CD14-positive monocyte (primary cell): ENCODE measurements around the gene RAPH1. TPM values are rescaled to one million over a fixed set of nuclear protein-coding genes. Genes with fewer than 3 reads are reported as not detected.

Source experiments
- DNase-seq, 3 donors: peaks; one replicate each; pipeline ENCODE4 v3.0.0-alpha.2; 2011 to 2022
- H2AFZ ChIP-seq: 2 replicates; pipeline ENCODE4 v1.6.0; 2012; ENCODE audit warnings: mild to moderate bottlenecking, low read depth, low read length, inconsistent platforms; ENCODE audit not compliant: insufficient read depth, poor library complexity, severe bottlenecking
- H3K27ac ChIP-seq, 2 donors: 1 replicate in 1 of 2; 2 replicates in 1 of 2; pipeline ENCODE4 v1.5.1; 2012 to 2013; ENCODE audit warnings: low read length in 2 of 2, control low read depth in 1 of 2, inconsistent platforms in 1 of 2, low read depth in 1 of 2, mild to moderate bottlenecking in 1 of 2
- H3K27me3 ChIP-seq, 2 donors: one replicate each; pipeline versions ENCODE4 v1.6.0 to v1.6.1; 2011 to 2013; ENCODE audit warnings: low read length in 2 of 2; ENCODE audit not compliant: control insufficient read depth in 2 of 2, insufficient read depth in 2 of 2
- H3K36me3 ChIP-seq, 2 donors: replicated peaks in 1 of 2; 1 replicate in 1 of 2; 2 replicates in 1 of 2; pipeline versions ENCODE4 v1.5.1 to v1.6.1; 2012 to 2013; ENCODE audit warnings: low read length in 2 of 2, control low read depth in 1 of 2, inconsistent platforms in 1 of 2, mild to moderate bottlenecking in 1 of 2; ENCODE audit not compliant: insufficient read depth in 2 of 2, control insufficient read depth in 1 of 2
- H3K4me1 ChIP-seq, 2 donors: 1 replicate in 1 of 2; 2 replicates in 1 of 2; pipeline versions ENCODE4 v1.5.1 to v1.6.1; 2012 to 2013; ENCODE audit warnings: low read length in 2 of 2, control low read depth in 1 of 2, inconsistent platforms in 1 of 2, mild to moderate bottlenecking in 1 of 2, moderate library complexity in 1 of 2; ENCODE audit not compliant: insufficient read depth in 2 of 2, control insufficient read depth in 1 of 2
- H3K4me2 ChIP-seq: replicated peaks from 2 replicates; pipeline ENCODE3; 2012; ENCODE audit warnings: low read length, moderate library complexity, mild to moderate bottlenecking; ENCODE audit not compliant: poor library complexity, severe bottlenecking; ENCODE audit errors: extremely low read depth
- H3K4me3 ChIP-seq, 3 experiments: fragments of 200-600 bp in 1 of 3; sonication (generic) in 1 of 3; replicated peaks in 1 of 3; 1 replicate in 2 of 3; 2 replicates in 1 of 3; pipeline ENCODE4 v1.5.1; 2011 to 2013; ENCODE audit warnings: low read length in 3 of 3, mild to moderate bottlenecking in 3 of 3, control low read depth in 2 of 3, low read depth in 2 of 3, inconsistent platforms in 1 of 3, moderate library complexity in 1 of 3
- H3K79me2 ChIP-seq: 2 replicates; pipeline ENCODE4 v1.6.0; 2012; ENCODE audit warnings: mild to moderate bottlenecking, control low read depth, inconsistent platforms, low read length, moderate library complexity; ENCODE audit not compliant: insufficient read depth
- H3K9ac ChIP-seq: 2 replicates; pipeline ENCODE4 v1.6.0; 2017; ENCODE audit warnings: low read length, mild to moderate bottlenecking; ENCODE audit not compliant: insufficient read depth, poor library complexity, severe bottlenecking
- H3K9me3 ChIP-seq, 2 donors: replicated peaks in 1 of 2; 1 replicate in 1 of 2; 2 replicates in 1 of 2; pipeline versions ENCODE4 v1.5.1 to v1.6.1; 2012 to 2013; ENCODE audit warnings: low read length in 2 of 2, control low read depth in 1 of 2; ENCODE audit not compliant: control insufficient read depth in 1 of 2, insufficient read depth in 1 of 2
- H4K20me1 ChIP-seq: 2 replicates; pipeline ENCODE4 v1.6.0; 2012; ENCODE audit warnings: mild to moderate bottlenecking, low read length, control low read depth, moderate library complexity; ENCODE audit not compliant: insufficient read depth
- H3K27ac Mint-ChIP-seq, 7 donors: one replicate each; pipeline ENCODE4 v1.8.0; 2020; ENCODE audit warnings: mild to moderate bottlenecking in 7 of 7, mixed read lengths in 7 of 7, moderate library complexity in 6 of 7, inconsistent platforms in 2 of 7
- H3K27me3 Mint-ChIP-seq, 3 donors: one replicate each; pipeline ENCODE4 v1.8.0; 2021 to 2022; ENCODE audit warnings: low read depth in 3 of 3, mild to moderate bottlenecking in 3 of 3, mixed read lengths in 3 of 3, moderate library complexity in 3 of 3, inconsistent platforms in 1 of 3
- H3K36me3 Mint-ChIP-seq, 2 donors: one replicate each; pipeline ENCODE4 v1.8.0; 2020; ENCODE audit warnings: mixed read lengths in 2 of 2, inconsistent platforms in 1 of 2, mild to moderate bottlenecking in 1 of 2
- H3K4me1 Mint-ChIP-seq: one replicate; pipeline ENCODE4 v1.8.0; 2020; ENCODE audit warnings: mild to moderate bottlenecking, mixed read lengths
- H3K4me3 Mint-ChIP-seq, 2 donors: one replicate each; pipeline ENCODE4 v1.8.0; 2020; ENCODE audit warnings: mild to moderate bottlenecking in 2 of 2, mixed read lengths in 2 of 2, moderate library complexity in 1 of 2
- H3K9me3 Mint-ChIP-seq, 7 donors: one replicate each; pipeline ENCODE4 v1.8.0; 2020 to 2022; ENCODE audit warnings: mixed read lengths in 7 of 7, mild to moderate bottlenecking in 6 of 7, moderate library complexity in 6 of 7, inconsistent platforms in 2 of 7
- CTCF ChIP-seq: fragments of 200-600 bp; IDR thresholded peaks from one replicate; pipeline ENCODE4 v1.8.0; 2022; ENCODE audit warnings: antibody characterized with exemption, mild to moderate bottlenecking
- WGBS: methylation state at CpG from one replicate; pipeline ENCODE4 v1.1.5; 2013; ENCODE audit warnings: missing lambda C conversion rate; ENCODE audit not compliant: insufficient coverage; 5-methylcytosine and 5-hydroxymethylcytosine counted together
- intact Hi-C, 2 donors: fragments of 100-400 bp; cut with micrococcal nuclease; formaldehyde crosslinking; loops; one replicate each; pipeline versions ENCODE4 v1.15.0 to v1.15.1; 2023
- polyA plus RNA-seq, 3 donors: library from polyadenylated mRNA; depleted of rRNA in 1 of 3; unstranded in 2 of 3; stranded (reverse) in 1 of 3; fragments of 300-500 nt in 2 of 3; fragments of >200 nt in 1 of 3; fragmentation: Illumina TruSeq in 2 of 3; gene quantifications; 1 replicate in 2 of 3; 2 replicates in 1 of 3; pipeline ENCODE4 v1.2.3, GENCODE V29; 2012 to 2021

RAPH1 gene
- polyA plus RNA-seq, 3 donors, result 3.8 to 5.1 (median 4.5) TPM

DNA sequence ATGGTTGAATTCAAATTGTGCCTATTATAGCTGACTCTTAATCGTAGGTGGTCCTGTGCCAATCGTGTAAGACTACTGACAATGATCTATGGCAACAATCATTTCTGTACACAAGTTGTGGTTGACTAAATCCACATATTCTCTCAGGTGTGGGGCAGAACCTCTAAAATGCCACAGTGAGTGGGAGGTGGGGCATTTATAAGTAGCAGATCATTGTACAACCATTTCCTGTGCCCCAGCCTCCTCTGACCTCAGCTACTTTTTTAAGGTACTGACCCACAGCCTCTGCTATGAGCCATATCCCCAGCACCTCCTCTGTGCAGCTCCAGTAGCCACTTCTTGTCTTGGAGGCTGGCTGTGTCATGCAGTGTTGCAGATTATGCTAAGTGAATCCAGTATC lies 48.6 kb upstream of the RAPH1 start:
- no peak overlapping the region for H3K4me2 ChIP-seq
- no peaks in the 10 kb centered on the region for H3K9me3 ChIP-seq
- intact Hi-C loops, result no loop called here
- DNase-seq, result no peak
- no peak overlapping the region for H2AFZ ChIP-seq
- no peaks in the 10 kb centered on the region for H3K9me3 Mint-ChIP-seq
- no peak overlapping the region for H3K4me3 ChIP-seq
- H3K36me3 ChIP-seq, result no peaks in the 10 kb centered on the region
- peaks cover 2 to 8% (median 3%) of the 10 kb centered on the region in 3 donors for H3K27me3 Mint-ChIP-seq
- H3K4me3 Mint-ChIP-seq, result no peak overlapping the region
- H3K9ac ChIP-seq, result no peak overlapping the region
- H3K79me2 ChIP-seq, result no peaks in the 10 kb centered on the region
- WGBS, result no CpG with 5 or more reads among the region's 2 CpGs
- H4K20me1 ChIP-seq, result no peaks in the 10 kb centered on the region
- H3K36me3 Mint-ChIP-seq, result no peaks in the 10 kb centered on the region
- no peak overlapping the region for H3K27ac ChIP-seq
- no peak for TF ChIP-seq CTCF
- H3K27me3 ChIP-seq, result no peaks in the 10 kb centered on the region
- no peaks in the 10 kb centered on the region for H3K4me1 ChIP-seq
- H3K4me1 Mint-ChIP-seq, result no peaks in the 10 kb centered on the region
- no peak overlapping the region for H3K27ac Mint-ChIP-seq

DNA sequence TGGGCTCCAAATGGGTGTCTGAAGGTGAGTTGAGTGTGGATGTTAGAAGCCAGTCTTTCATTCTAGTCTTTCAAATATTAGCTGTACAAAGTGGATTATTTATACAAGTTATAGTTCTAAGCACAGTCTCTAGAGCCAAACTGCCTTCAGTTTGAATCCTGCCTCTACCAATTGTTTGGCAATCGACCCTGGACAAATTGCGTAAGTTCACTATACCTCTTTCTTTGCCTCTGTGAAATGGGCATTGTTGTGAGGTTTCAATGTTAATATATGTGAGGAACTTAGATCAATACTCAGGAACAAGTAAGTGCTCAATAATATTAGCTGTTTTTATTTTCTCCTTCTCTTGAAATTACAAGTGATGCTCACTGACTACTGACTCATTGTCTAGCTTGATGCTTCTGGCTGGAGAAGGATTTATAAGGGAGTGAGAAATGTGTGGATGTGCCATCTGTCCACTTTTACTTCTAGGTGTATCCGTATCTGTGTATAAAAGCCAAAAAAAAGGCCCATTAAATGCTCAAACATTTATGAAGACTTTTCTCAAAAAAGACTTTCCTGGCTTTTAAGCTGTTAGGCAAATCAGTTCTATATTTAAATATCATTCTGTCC lies 48.1 kb upstream of the RAPH1 start:
- no peak for DNase-seq
- Histone ChIP-seq H3K4me1 (no peaks in the 10 kb centered on the region), H3K4me3 (no peak overlapping the region), H3K9ac (no peak overlapping the region), H3K27ac (no peak overlapping the region), H3K79me2 (no peaks in the 10 kb centered on the region), H3K9me3 (no peaks in the 10 kb centered on the region), H3K36me3 (no peaks in the 10 kb centered on the region), H2AFZ (no peak overlapping the region), H3K27me3 (no peaks in the 10 kb centered on the region), H4K20me1 (no peaks in the 10 kb centered on the region), H3K4me2 (no peak overlapping the region)
- no peak for TF ChIP-seq CTCF
- Mint-ChIP-seq H3K36me3 (no peaks in the 10 kb centered on the region), H3K27ac (peak overlapping the region in 1 of 7 donors; percentile 33), H3K27me3 (peaks cover 2 to 8% (median 3%) of the 10 kb centered on the region in 3 donors), H3K4me3 (no peak overlapping the region), H3K4me1 (no peaks in the 10 kb centered on the region), H3K9me3 (no peaks in the 10 kb centered on the region)
- intact Hi-C loops, result no loop called here
- no CpG with 5 or more reads among the region's 3 CpGs for WGBS
